ENCODE data around the gene COLGALT1. TPM values are rescaled to one million over a fixed set of nuclear protein-coding genes. Genes with fewer than 3 reads are reported as not detected.

COLGALT1 gene
- total RNA-seq, 2 donors from 2014 or later: 28.3 to 30.8 TPM

DNA sequence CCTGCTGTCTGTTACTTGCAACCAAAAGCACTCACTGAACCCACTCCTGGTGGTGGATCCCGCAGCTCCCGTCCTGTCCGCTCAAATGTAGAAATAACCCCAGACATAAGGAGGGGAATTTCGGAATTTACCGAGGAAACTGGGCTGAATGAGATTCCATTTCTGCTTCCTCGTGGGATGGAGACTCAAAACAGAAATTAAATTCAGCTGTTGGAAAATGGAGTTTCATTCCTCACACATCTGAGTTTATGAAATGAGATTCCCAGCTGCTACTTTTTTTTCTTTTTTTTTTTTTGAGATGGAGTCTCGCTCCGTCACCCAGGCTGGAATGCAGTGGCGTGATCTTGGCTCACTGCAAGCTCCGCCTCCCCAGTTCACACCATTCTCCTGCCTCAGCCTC, 44.3 kb downstream of the COLGALT1 start:
- H3K4me3 ChIP-seq: no peak overlapping the region
- no peak for TF ChIP-seq CTCF (IDR thresholded peaks at IDR 0.05)
- no peaks in the 10 kb centered on the region for H3K9me3 ChIP-seq
- no peak for DNase-seq (ENCODE audit: low spot score)
- no peaks in the 10 kb centered on the region for H3K4me1 ChIP-seq
- H3K27me3 ChIP-seq: no peaks in the 10 kb centered on the region
- H3K27ac ChIP-seq: no peak overlapping the region
- no peaks in the 10 kb centered on the region for H3K36me3 ChIP-seq

- H3K27me3 ChIP-seq: no peaks in the 10 kb centered on the region
These were observed 46.2 kb downstream of the COLGALT1 start for GRCh38 chr19:17601683-17602082.

GRCh38 chr19:17602217-17602616, 46.8 kb downstream of the COLGALT1 start:
- no peaks in the 10 kb centered on the region for H3K27me3 ChIP-seq
- H3K9me3 ChIP-seq: no peaks in the 10 kb centered on the region
- H3K4me3 ChIP-seq: no peak overlapping the region
- no peaks in the 10 kb centered on the region for H3K36me3 ChIP-seq
- DNase-seq (ENCODE audit: low spot score): no peak
- no peak for TF ChIP-seq CTCF (IDR thresholded peaks at IDR 0.05)
- H3K27ac ChIP-seq: no peak overlapping the region
- H3K4me1 ChIP-seq: peaks cover 0 to 13% of the 10 kb centered on the region in 2 donors

More at GRCh38 chr19:17601683-17602082, 46.2 kb downstream of the COLGALT1 start:
- Histone ChIP-seq H3K4me1 (peaks cover 0 to 12% of the 10 kb centered on the region in 2 donors), H3K36me3 (no peaks in the 10 kb centered on the region), H3K27ac (no peak overlapping the region), H3K9me3 (no peaks in the 10 kb centered on the region), H3K4me3 (no peak overlapping the region)
- TF ChIP-seq CTCF (IDR thresholded peaks at IDR 0.05): no peak
- no peak for DNase-seq (ENCODE audit: low spot score)

GRCh38 chr19:17602872-17603510, 47.5 kb downstream of the COLGALT1 start:
- no peak for TF ChIP-seq CTCF (IDR thresholded peaks at IDR 0.05)
- Histone ChIP-seq H3K27ac (no peak overlapping the region), H3K9me3 (no peaks in the 10 kb centered on the region), H3K36me3 (no peaks in the 10 kb centered on the region), H3K27me3 (no peaks in the 10 kb centered on the region), H3K4me1 (peaks cover 0 to 13% of the 10 kb centered on the region in 2 donors), H3K4me3 (no peak overlapping the region)
- no peak for DNase-seq (ENCODE audit: low spot score)

GRCh38 chr19:17604372-17605025, 49.0 kb downstream of the COLGALT1 start:
- H3K4me1 ChIP-seq: peaks cover 0 to 13% of the 10 kb centered on the region in 2 donors
- H3K27ac ChIP-seq: no peak overlapping the region
- H3K9me3 ChIP-seq: no peaks in the 10 kb centered on the region
- TF ChIP-seq CTCF (IDR thresholded peaks at IDR 0.05): no peak
- no peak for DNase-seq (ENCODE audit: low spot score)
- no peak overlapping the region for H3K4me3 ChIP-seq
- no peaks in the 10 kb centered on the region for H3K36me3 ChIP-seq
- H3K27me3 ChIP-seq: no peaks in the 10 kb centered on the region
